LNCaP clone FGC (cell line): ENCODE results near the gene TTC22.

ENCODE experiments used
- DNase-seq: peaks from one replicate; pipeline ENCODE4 v3.0.0-alpha.2; 2011; ENCODE audit warnings: low read depth
- H3K4me3 ChIP-seq: 2 replicates; pipeline ENCODE4 v1.5.1; 2011; ENCODE audit warnings: mild to moderate bottlenecking, low read depth, low read length, control low read depth
- TF ChIP-seq, protein P1 (sequence below): IDR thresholded peaks from 2 replicates; pipeline ENCODE4 v1.5.1; 2012; ENCODE audit warnings: mild to moderate bottlenecking; ENCODE audit not compliant: control insufficient read depth, insufficient read depth; ENCODE audit errors: extremely low read depth

The TTC22 gene

DNA sequence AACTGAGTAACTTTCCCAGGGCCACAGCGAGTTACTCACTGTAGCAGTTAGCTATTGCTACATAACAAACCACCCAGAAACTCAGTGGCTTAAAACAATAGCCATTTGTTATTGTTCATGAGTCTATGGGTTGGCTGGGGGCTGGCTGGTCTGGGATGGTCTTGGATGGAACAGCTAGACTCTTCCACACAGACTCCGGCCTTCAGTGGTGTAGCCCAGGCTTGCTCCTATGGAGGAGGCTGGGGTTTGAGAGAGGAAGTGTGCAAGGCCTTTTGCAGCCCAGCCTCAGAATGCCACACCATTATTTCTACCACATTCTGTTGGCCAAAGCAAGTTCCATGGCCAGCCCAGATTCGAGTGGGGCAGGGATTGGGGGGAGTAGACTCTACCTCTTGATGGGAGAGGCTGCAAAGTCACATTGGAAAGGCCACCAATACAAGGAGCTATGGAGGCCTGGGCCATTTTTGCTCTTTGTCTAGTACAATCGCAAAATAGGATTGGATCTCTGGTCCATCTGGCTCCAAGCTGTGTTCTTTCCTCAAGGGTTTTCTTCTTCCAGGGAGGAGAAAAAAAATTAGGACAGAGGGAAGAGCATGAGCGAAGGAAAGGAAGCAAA is 37.5 kb upstream of the TTC22 start:
- DNase-seq: no peak
- H3K4me3 ChIP-seq: no peak overlapping the region
- TF ChIP-seq, protein P1, sequence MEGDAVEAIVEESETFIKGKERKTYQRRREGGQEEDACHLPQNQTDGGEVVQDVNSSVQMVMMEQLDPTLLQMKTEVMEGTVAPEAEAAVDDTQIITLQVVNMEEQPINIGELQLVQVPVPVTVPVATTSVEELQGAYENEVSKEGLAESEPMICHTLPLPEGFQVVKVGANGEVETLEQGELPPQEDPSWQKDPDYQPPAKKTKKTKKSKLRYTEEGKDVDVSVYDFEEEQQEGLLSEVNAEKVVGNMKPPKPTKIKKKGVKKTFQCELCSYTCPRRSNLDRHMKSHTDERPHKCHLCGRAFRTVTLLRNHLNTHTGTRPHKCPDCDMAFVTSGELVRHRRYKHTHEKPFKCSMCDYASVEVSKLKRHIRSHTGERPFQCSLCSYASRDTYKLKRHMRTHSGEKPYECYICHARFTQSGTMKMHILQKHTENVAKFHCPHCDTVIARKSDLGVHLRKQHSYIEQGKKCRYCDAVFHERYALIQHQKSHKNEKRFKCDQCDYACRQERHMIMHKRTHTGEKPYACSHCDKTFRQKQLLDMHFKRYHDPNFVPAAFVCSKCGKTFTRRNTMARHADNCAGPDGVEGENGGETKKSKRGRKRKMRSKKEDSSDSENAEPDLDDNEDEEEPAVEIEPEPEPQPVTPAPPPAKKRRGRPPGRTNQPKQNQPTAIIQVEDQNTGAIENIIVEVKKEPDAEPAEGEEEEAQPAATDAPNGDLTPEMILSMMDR: no peak

DNA sequence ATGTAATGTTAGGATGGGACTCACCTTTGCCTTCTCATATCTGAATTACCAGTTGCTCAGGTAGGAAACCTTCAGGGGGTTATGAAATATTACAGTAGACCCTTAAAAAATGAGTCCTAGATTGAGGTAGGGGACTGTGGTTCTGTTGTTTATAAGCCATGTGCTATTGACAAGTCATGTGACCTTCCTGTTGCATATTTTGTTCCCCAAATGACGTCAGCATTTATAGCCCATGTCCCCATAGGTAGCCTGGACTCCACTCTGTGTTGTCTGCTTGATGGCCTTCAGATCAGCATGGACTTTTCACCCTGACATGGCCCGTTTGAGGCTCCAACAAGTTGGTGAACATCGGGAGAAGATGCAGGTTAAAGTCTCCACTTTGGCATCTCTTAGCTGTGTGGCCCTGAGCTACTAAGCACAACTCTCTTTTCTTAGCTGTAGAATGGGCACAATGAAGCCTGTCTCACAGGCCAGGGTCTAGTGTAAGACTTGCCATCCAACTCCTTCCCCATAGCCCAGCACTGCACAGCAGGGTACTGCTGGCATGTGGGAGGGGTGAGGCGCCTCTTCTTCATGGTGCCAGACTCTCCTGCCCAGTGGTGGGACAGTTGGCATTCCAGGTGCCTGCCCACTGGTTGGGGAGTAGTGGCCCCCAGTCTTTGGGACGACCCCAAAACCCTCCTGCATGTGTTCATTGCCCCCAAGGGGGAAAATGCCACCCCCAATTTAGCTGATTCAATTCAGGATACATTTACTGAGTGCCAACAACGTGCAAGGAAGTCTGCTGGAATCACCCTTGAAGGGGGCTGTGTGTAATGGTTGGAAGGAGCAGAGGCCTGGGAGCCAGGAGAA is 36.1 kb upstream of the TTC22 start:
- H3K4me3 ChIP-seq: no peak overlapping the region
- TF ChIP-seq, protein P1: no peak
- no peak for DNase-seq

DNA sequence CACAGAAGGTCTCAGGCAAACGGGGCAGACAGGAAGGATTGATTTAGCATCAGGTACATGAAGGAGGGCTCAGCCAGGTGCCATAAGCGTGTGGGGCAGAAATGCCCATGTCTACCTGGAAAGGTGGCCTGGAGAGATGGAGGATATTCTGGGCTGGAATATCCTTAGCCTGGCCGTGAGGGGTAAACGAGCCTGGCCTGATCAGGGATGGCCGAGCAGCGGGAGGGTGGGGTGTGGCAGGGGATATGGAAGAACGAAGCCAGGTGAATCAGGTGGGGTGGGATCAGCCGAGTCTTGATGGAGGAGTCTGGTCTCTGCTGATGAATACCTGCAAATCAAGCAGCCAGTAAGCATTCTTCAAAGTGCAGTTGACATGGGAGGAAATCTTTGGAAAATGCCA is 35.5 kb upstream of the TTC22 start:
- TF ChIP-seq, protein P1: no peak
- no peak overlapping the region for H3K4me3 ChIP-seq
- DNase-seq: no peak

DNA sequence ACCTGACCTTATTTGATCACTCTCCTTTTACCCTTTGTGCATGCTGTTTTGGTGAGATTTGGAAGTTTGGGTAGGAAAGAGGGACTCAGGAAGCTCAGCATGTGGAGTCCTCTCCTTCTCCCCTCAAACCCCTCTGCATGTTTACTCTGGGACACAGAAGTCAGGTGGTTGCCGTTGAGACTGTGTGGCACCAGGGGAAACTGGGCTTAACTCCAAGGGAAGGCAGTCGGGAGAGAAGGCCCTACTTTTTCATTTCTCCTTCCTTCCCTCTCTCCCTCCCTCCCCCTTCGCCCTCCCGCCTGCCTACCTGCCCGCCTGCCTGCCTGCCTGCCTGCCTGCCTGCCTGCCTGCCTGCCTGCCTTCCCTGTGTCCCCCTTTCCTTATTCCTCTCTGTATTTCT is 34.8 kb upstream of the TTC22 start:
- DNase-seq: no peak
- TF ChIP-seq, protein P1: no peak

DNA sequence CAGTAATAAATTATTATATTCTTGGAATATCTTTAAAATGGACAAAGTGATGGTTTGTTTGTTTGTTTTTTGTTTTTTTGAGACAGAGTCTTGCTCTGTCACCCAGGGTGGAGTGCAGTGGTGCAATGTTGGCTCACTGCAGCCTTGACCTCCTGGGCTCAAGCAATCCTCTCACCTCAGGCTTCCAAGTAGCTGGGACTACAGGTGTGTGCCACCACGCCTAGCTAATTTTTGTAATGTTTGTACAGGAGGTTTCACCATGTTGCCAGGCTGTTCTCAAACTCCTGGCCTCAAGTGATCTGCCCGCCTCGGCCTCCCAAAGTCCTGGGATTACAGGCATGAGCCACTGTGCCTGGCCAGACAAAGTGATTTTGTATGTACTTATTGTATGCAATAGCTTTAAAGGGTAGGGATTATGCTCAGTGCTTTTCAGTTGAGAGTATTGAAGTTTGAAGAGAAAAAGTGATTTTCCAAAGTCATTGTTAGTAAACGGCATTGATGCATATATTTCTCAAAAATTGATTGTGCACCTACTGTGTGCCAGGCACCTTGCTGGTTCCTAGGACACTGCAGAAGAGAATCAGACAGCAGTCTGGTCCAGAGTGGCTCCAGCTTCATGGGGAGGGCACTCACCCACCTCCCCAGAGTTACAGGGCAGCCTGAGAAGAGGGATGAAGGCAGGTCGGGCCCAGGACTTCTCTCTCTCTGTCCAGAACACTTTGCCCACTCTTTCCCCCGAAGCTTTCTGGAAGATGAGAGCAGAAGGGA is 34.2 kb upstream of the TTC22 start:
- no peak for DNase-seq
- H3K4me3 ChIP-seq: no peak overlapping the region
- TF ChIP-seq, protein P1: no peak

More for the DNA sequence above, 34.8 kb upstream of the TTC22 start:
- H3K4me3 ChIP-seq: no peak overlapping the region

DNA sequence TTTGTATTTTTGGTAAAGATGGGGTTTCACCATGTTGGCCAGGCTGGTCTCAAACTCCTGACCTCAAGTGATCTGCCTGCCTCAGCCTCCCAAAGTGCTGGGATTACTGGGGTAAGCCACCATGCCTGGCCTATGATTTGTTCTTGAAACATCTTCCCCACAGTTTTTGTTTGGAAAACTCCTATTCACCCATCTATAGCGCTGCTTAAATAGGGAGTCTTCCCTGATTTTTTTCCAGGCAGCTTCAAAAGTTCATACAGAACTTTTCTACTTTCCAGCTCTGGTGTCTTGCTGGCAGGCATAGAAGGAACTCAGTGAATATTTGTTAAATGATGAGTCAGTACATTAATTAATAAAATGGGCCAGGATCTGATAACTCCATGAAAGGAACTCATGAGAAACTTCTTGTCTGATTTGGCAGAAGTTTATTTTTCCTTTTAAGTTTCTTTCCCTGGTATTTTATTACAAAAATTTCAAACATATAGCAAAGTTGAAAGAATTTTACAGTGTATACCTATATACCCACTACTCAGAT is 33.0 kb upstream of the TTC22 start:
- H3K4me3 ChIP-seq: no peak overlapping the region
- peak; percentile 75 for DNase-seq
- TF ChIP-seq, protein P1: no peak
